Cardiac muscle cell (in vitro differentiated cells and primary cell): ENCODE results near the gene IFITM10. TPM values are rescaled to one million over a fixed set of nuclear protein-coding genes. Genes with fewer than 3 reads are reported as not detected.
A peak's percentile ranks its signal among the peaks of the same experiment; 100 is the strongest.

ENCODE experiments used
- DNase-seq, 2 donors: peaks; one replicate each; pipeline versions ENCODE4 v3.0.0 to v3.0.0-alpha.2; 2010 to 2017; ENCODE audit warnings: low read depth in 1 of 2, low spot score in 1 of 2
- H3K27ac ChIP-seq: fragments of 200-600 bp; sonication (generic); 2 replicates; pipeline ENCODE4 v1.5.1; 2016
- H3K27me3 ChIP-seq: fragments of 200-600 bp; sonication (generic); 2 replicates; pipeline ENCODE4 v1.6.0; 2016; ENCODE audit warnings: control low read depth
- H3K36me3 ChIP-seq: fragments of 200-600 bp; sonication (generic); 2 replicates; pipeline ENCODE4 v1.5.1; 2016; ENCODE audit warnings: control low read depth
- H3K4me1 ChIP-seq: fragments of 200-600 bp; sonication (generic); 2 replicates; pipeline ENCODE4 v1.8.1; 2017; ENCODE audit warnings: low read depth, mild to moderate bottlenecking, mixed run types
- H3K4me3 ChIP-seq: fragments of 200-600 bp; sonication (generic); 2 replicates; pipeline ENCODE4 v1.5.1; 2016; ENCODE audit warnings: mild to moderate bottlenecking
- H3K9me3 ChIP-seq: fragments of 200-600 bp; sonication (generic); 2 replicates; pipeline ENCODE4 v1.5.1; 2017; ENCODE audit warnings: low read depth, mild to moderate bottlenecking, control low read depth
- CTCF ChIP-seq: IDR thresholded peaks from 2 replicates; pipeline ENCODE4 v1.5.1; 2012; ENCODE audit warnings: low read depth, mild to moderate bottlenecking, low read length
- polyA plus RNA-seq: library from polyadenylated mRNA; unstranded; fragments of >200 nt; fragmentation: Nextera tagmentation; extraction: Ambion mirVana; gene quantifications from 2 replicates; pipeline ENCODE4 v1.2.1, GENCODE V29; 2016
- total RNA-seq: library from RNA; depleted of rRNA; stranded (reverse); fragments of >200 nt; gene quantifications from 2 replicates; pipeline ENCODE4 v1.2.3, GENCODE V29; 2016

Gene IFITM10
- total and polyA plus RNA-seq, 2 experiments from 2014 or later, result 1.9 TPM; not detected in 1

GRCh38 chr11:1752907-1753228 lies 2.5 kb upstream of the IFITM10 start:
- H3K27me3 ChIP-seq, result peaks cover 29% of the 10 kb centered on the region
- no peak for TF ChIP-seq CTCF
- H3K27ac ChIP-seq, result no peak overlapping the region
- H3K9me3 ChIP-seq, result no peaks in the 10 kb centered on the region
- no peak for DNase-seq
- no peak overlapping the region for H3K4me3 ChIP-seq
- H3K36me3 ChIP-seq, result peaks cover 5% of the 10 kb centered on the region
- H3K4me1 ChIP-seq, result peaks cover 11% of the 10 kb centered on the region

- Histone ChIP-seq H3K9me3 (no peaks in the 10 kb centered on the region), H3K27me3 (peaks cover 35% of the 10 kb centered on the region), H3K27ac (no peak overlapping the region), H3K36me3 (peaks cover 5% of the 10 kb centered on the region), H3K4me3 (no peak overlapping the region), H3K4me1 (peaks cover 11% of the 10 kb centered on the region)
- no peak for TF ChIP-seq CTCF
- DNase-seq, result no peak
Measured at GRCh38 chr11:1751999-1752906, 1.9 kb upstream of the IFITM10 start.

- DNase-seq, result no peak
- no peaks in the 10 kb centered on the region for H3K9me3 ChIP-seq
- no peak overlapping the region for H3K27ac ChIP-seq
- no peak overlapping the region for H3K4me3 ChIP-seq
- peaks cover 5% of the 10 kb centered on the region for H3K36me3 ChIP-seq
- peaks cover 43% of the 10 kb centered on the region for H3K27me3 ChIP-seq
- TF ChIP-seq CTCF, result no peak
- H3K4me1 ChIP-seq, result peaks cover 11% of the 10 kb centered on the region
Measured at GRCh38 chr11:1751531-1751921, 1.1 kb upstream of the IFITM10 start.

- H3K27ac ChIP-seq, result no peak overlapping the region
- H3K4me1 ChIP-seq, result peaks cover 7% of the 10 kb centered on the region
- no peak for DNase-seq
- TF ChIP-seq CTCF, result no peak
- peaks cover 44% of the 10 kb centered on the region for H3K27me3 ChIP-seq
- H3K36me3 ChIP-seq, result peaks cover 5% of the 10 kb centered on the region
- no peak overlapping the region for H3K4me3 ChIP-seq
- H3K9me3 ChIP-seq, result no peaks in the 10 kb centered on the region
Measured at GRCh38 chr11:1750840-1751530, 590 bp upstream of the IFITM10 start.

- Histone ChIP-seq H3K4me1 (peaks cover 5% of the 10 kb centered on the region), H3K9me3 (no peaks in the 10 kb centered on the region), H3K4me3 (peak overlapping the region; percentile 35), H3K27me3 (peaks cover 44% of the 10 kb centered on the region), H3K27ac (no peak overlapping the region), H3K36me3 (peaks cover 5% of the 10 kb centered on the region)
- peak in 1 of 2 donors; percentile 81 for DNase-seq
- TF ChIP-seq CTCF, result no peak
Measured at GRCh38 chr11:1749395-1750351, 722 bp downstream of the IFITM10 start.
